Sigmoid colon (tissue), 7 donors: ENCODE results near the gene NFATC1. TPM values are rescaled to one million over a fixed set of nuclear protein-coding genes. Genes with fewer than 3 reads are reported as not detected.

ENCODE experiments used
- DNase-seq: peaks from one replicate; pipeline ENCODE4 v3.0.0-alpha.2; 2019
- H3K27ac ChIP-seq, 4 donors: fragments of 200-600 bp; sonication (generic); one replicate each; pipeline ENCODE4 v1.5.1; 2016 to 2019; ENCODE audit warnings: mild to moderate bottlenecking in 1 of 4
- H3K27me3 ChIP-seq, 3 donors: fragments of 200-600 bp; sonication (generic); one replicate each; pipeline ENCODE4 v1.5.1; 2019; ENCODE audit warnings: mild to moderate bottlenecking in 1 of 3
- H3K36me3 ChIP-seq, 4 donors: fragments of 200-600 bp; sonication (generic); one replicate each; pipeline ENCODE4 v1.5.1; 2016 to 2019
- H3K4me1 ChIP-seq, 4 donors: fragments of 200-600 bp; sonication (generic); one replicate each; pipeline ENCODE4 v1.5.1; 2017 to 2019
- H3K4me3 ChIP-seq, 4 donors: fragments of 200-600 bp; sonication (generic); one replicate each; pipeline ENCODE4 v1.5.1; 2017 to 2019; ENCODE audit warnings: mild to moderate bottlenecking in 2 of 4, moderate library complexity in 1 of 4
- H3K9me3 ChIP-seq, 4 donors: fragments of 200-600 bp in 3 of 4; sonication (generic) in 3 of 4; one replicate each; pipeline versions ENCODE4 v1.5.1 to v1.6.1; 2013 to 2019
- EP300 ChIP-seq, 4 donors: sonication (generic); formaldehyde crosslinking; IDR thresholded peaks; one replicate each; pipeline ENCODE4 v1.6.1; 2017; ENCODE audit warnings: antibody characterized with exemption in 4 of 4
- POLR2A ChIP-seq, 2 donors: fragments of 450-650 bp; IDR thresholded peaks; one replicate each; pipeline ENCODE4 v1.6.1; 2016; ENCODE audit warnings: antibody characterized with exemption in 2 of 2, mild to moderate bottlenecking in 2 of 2, moderate library complexity in 2 of 2
- POLR2AphosphoS5 ChIP-seq, 4 donors: sonication (generic); formaldehyde crosslinking; IDR thresholded peaks; one replicate each; pipeline ENCODE4 v1.6.1; 2017; ENCODE audit warnings: antibody characterized with exemption in 4 of 4
- WGBS, 2 donors: extraction: QIAGEN DNeasy Blood & Tissue Kit; methylation state at CpG; one replicate each; pipeline ENCODE4 v1.1.7; 2013; 5-methylcytosine and 5-hydroxymethylcytosine counted together
- intact Hi-C: fragments of 100-400 bp; cut with DNase I; formaldehyde crosslinking; loops from one replicate; pipeline ENCODE4 v1.15.1; 2023
- polyA plus RNA-seq, 3 donors: library from polyadenylated mRNA; stranded (reverse); fragments of 200-250 nt; gene quantifications; one replicate each; pipeline ENCODE4 v1.2.3, GENCODE V29; 2013
- total RNA-seq, 4 donors: library from RNA; depleted of rRNA; stranded (reverse); fragments of >200 nt; gene quantifications; one replicate each; pipeline ENCODE4 v1.1.0, GENCODE V29; 2016
- TF ChIP-seq, protein P1 (sequence below), 4 experiments: fragments of 450-650 bp in 3 of 4; fragments of 200-600 bp in 1 of 4; IDR thresholded peaks; one replicate each; pipeline ENCODE4 v1.5.1; 2016 to 2019; ENCODE audit warnings: antibody characterized with exemption in 4 of 4, mild to moderate bottlenecking in 3 of 4, moderate library complexity in 2 of 4
- donor health status: healthy with polysubstance abuse.
- donor health status: Bipolar disorder and iron deficiency.
- donor health status: healthy.

NFATC1 gene
- total and polyA plus RNA-seq, 7 donors: 1.6 to 13.8 (median 10.7) TPM

- WGBS, 2 donors: 80 to 84% methylated on average over 24 of the region's 24 CpGs
- intact Hi-C loops: no loop called here
- Histone ChIP-seq H3K36me3 (peaks cover 0 to 11% (median 0%) of the 10 kb centered on the region in 4 donors), H3K27ac (peak overlapping the region in 1 of 4 donors; percentile 2), H3K9me3 (no peaks in the 10 kb centered on the region), H3K27me3 (no peaks in the 10 kb centered on the region), H3K4me1 (peaks cover 0 to 45% (median 39%) of the 10 kb centered on the region in 4 donors), H3K4me3 (no peak overlapping the region)
- no peak for DNase-seq
- TF ChIP-seq POLR2AphosphoS5 (IDR thresholded peaks at IDR 0.05) (no peak), EP300 (IDR thresholded peaks at IDR 0.05) (no peak), POLR2A (IDR thresholded peaks at IDR 0.05) (no peak)
- TF ChIP-seq, protein P1, sequence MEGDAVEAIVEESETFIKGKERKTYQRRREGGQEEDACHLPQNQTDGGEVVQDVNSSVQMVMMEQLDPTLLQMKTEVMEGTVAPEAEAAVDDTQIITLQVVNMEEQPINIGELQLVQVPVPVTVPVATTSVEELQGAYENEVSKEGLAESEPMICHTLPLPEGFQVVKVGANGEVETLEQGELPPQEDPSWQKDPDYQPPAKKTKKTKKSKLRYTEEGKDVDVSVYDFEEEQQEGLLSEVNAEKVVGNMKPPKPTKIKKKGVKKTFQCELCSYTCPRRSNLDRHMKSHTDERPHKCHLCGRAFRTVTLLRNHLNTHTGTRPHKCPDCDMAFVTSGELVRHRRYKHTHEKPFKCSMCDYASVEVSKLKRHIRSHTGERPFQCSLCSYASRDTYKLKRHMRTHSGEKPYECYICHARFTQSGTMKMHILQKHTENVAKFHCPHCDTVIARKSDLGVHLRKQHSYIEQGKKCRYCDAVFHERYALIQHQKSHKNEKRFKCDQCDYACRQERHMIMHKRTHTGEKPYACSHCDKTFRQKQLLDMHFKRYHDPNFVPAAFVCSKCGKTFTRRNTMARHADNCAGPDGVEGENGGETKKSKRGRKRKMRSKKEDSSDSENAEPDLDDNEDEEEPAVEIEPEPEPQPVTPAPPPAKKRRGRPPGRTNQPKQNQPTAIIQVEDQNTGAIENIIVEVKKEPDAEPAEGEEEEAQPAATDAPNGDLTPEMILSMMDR (IDR thresholded peaks at IDR 0.05): no peak
These were observed 26.5 kb downstream of the NFATC1 start for GRCh38 chr18:79422022-79422782.

GRCh38 chr18:79422783-79423165 lies 27.0 kb downstream of the NFATC1 start:
- Histone ChIP-seq H3K4me3 (no peak overlapping the region), H3K27me3 (no peaks in the 10 kb centered on the region), H3K9me3 (no peaks in the 10 kb centered on the region), H3K4me1 (peaks cover 0 to 45% (median 39%) of the 10 kb centered on the region in 4 donors), H3K27ac (peak overlapping the region in 1 of 4 donors; percentile 2), H3K36me3 (peaks cover 0 to 11% (median 0%) of the 10 kb centered on the region in 4 donors)
- intact Hi-C loops: no loop called here
- 88 to 89% methylated on average over 12 of the region's 12 CpGs for WGBS, 2 donors
- no peak for TF ChIP-seq POLR2A (IDR thresholded peaks at IDR 0.05)
- TF ChIP-seq, protein P1 (IDR thresholded peaks at IDR 0.05): no peak
- TF ChIP-seq POLR2AphosphoS5 (IDR thresholded peaks at IDR 0.05): no peak
- TF ChIP-seq EP300 (IDR thresholded peaks at IDR 0.05): no peak
- no peak for DNase-seq

DNA sequence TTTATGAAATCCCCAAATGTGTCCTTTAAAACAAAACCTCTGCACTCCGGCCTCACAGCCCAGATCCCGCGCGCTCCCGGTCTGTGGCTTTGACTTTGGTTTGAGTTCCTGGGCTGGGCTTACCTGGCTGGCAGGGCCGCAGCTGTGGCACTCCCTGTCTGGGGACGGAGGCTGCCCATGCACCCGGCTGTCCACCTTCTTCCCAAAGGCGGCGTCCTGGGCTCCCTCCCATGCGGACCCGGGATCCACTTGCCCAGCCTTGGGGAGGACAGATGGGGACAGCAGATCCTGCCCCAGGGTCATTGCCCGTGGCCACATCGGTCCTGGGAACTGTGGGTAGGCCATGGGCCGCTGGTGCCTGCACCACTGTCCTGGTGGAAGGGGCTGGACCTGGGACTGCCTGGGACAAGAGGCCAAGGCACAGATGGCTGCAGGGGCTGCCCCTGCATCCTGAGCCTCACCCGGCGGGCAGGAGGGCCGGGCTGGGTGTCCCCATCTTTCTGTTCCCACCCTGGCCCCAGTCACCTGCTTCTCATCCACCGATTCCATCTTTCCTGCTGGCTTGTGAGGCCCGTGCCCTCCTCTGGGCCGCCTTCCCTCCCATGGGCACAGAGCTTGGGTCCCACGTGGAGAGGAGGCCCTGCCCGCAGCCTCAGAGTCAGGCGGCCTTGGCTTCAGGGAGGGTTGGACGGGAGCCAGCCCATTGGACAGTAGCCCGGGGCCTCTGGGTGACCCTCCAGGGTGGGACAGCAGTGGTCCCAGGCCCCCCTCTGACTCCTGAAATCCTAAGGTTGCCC lies 27.7 kb downstream of the NFATC1 start:
- Histone ChIP-seq H3K4me1 (peaks cover 0 to 39% (median 35%) of the 10 kb centered on the region in 4 donors), H3K27ac (peak overlapping the region; percentile 19 to 51 (median 30)), H3K4me3 (no peak overlapping the region), H3K9me3 (no peaks in the 10 kb centered on the region), H3K36me3 (peaks cover 0 to 11% (median 0%) of the 10 kb centered on the region in 4 donors), H3K27me3 (no peaks in the 10 kb centered on the region)
- intact Hi-C loops: no loop called here
- no peak for DNase-seq
- TF ChIP-seq, protein P1 (IDR thresholded peaks at IDR 0.05): no peak
- TF ChIP-seq POLR2A (IDR thresholded peaks at IDR 0.05) (no peak), POLR2AphosphoS5 (IDR thresholded peaks at IDR 0.05) (no peak), EP300 (IDR thresholded peaks at IDR 0.05) (no peak)
- 88 to 92% methylated on average over 26 of the region's 26 CpGs for WGBS, 2 donors

DNA sequence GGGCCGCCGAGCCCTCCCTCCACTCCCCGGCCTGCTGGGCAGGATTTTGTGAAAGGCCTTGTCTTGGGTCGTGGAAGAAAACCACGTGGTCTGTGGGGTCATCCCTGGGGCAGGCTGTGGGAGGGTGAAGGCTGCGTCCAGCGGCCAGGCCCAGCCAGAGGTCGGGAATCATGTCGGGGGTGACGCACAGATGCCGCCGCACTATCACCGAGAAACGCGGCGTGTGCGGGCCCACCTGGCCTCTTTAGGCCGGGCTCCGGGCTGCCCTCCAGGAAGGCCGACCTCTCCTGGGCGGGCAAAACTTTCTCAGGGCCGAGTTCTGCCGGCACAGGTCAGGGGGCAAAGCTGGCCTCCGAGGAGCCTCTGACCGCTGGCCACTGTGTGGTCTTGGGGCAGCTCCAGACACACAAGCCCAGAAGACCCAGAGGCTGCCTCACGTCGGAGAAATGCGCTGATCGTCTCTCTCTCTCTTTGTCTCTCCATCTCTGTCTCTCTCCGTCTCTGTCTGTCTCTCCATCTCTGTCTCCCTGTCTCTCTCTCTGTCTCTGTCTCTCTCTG lies 28.4 kb downstream of the NFATC1 start:
- no peaks in the 10 kb centered on the region for H3K27me3 ChIP-seq
- peaks cover 0 to 34% (median 31%) of the 10 kb centered on the region in 4 donors for H3K4me1 ChIP-seq
- intact Hi-C loops: no loop called here
- peak; percentile 88 for DNase-seq
- peaks cover 0 to 11% (median 0%) of the 10 kb centered on the region in 4 donors for H3K36me3 ChIP-seq
- no peak overlapping the region for H3K4me3 ChIP-seq
- WGBS, 2 donors: 88% methylated on average over 30 of the region's 30 CpGs
- peak overlapping the region; percentile 19 to 51 (median 32) for H3K27ac ChIP-seq
- TF ChIP-seq EP300 (IDR thresholded peaks at IDR 0.05) (no peak), POLR2AphosphoS5 (IDR thresholded peaks at IDR 0.05) (peak in 2 of 4 donors; percentile 21 to 36)
- TF ChIP-seq, protein P1 (IDR thresholded peaks at IDR 0.05): no peak
- no peaks in the 10 kb centered on the region for H3K9me3 ChIP-seq
